Stimulated activated memory B cell treated with anti-CD40 and anti-IgM and Interleukin-4, amounts not matched to agents 10 μg/mL and 1 μg/mL and 100 μg/mL, for 72 hours (primary cell): ENCODE results near the gene FSIP1.
A peak's percentile ranks its signal among the peaks of the same experiment; 100 is the strongest.

ENCODE experiments used
- ATAC-seq: fragments of 150-1000 bp; cut with Tn5 transposase; 2 replicates; pipeline ENCODE4 v1.10.0; 2021
- H3K27ac Mint-ChIP-seq: one replicate; pipeline ENCODE4 v1.8.0; 2022; ENCODE audit warnings: mild to moderate bottlenecking, mixed read lengths
- H3K27me3 Mint-ChIP-seq: one replicate; pipeline ENCODE4 v1.8.0; 2022; ENCODE audit warnings: mixed read lengths
- H3K36me3 Mint-ChIP-seq: one replicate; pipeline ENCODE4 v1.8.0; 2022; ENCODE audit warnings: mixed read lengths
- H3K4me1 Mint-ChIP-seq: one replicate; pipeline ENCODE4 v1.8.0; 2022; ENCODE audit warnings: mixed read lengths
- H3K4me3 Mint-ChIP-seq: one replicate; pipeline ENCODE4 v1.8.0; 2022; ENCODE audit warnings: mild to moderate bottlenecking, moderate library complexity, mixed read lengths
- H3K9me3 Mint-ChIP-seq: one replicate; pipeline ENCODE4 v1.8.0; 2022; ENCODE audit warnings: mixed read lengths

The FSIP1 gene

DNA sequence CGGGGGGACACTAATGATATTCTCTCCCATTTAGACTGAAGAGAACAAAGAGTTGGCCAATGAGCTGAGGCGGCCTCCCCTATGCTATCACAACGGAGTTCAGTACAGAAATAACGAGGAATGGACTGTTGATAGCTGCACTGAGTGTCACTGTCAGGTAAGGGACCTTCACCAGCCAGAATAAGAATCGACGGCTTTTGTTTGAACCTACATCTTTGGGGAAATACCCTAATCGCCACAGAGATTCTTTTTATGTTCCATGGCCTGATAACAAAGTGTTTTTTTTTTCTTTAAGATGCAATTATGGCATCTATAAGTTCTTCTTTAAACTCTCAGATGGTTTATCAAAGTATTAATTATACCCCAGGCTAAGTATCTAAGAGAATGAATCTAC lies 198.4 kb downstream of the FSIP1 start:
- no peak for ATAC-seq
- H3K4me1 Mint-ChIP-seq: peaks cover 13% of the 10 kb centered on the region
- H3K4me3 Mint-ChIP-seq: no peak overlapping the region
- no peak overlapping the region for H3K27ac Mint-ChIP-seq
- H3K27me3 Mint-ChIP-seq: peaks cover 32% of the 10 kb centered on the region
- no peaks in the 10 kb centered on the region for H3K9me3 Mint-ChIP-seq
- H3K36me3 Mint-ChIP-seq: no peaks in the 10 kb centered on the region

DNA sequence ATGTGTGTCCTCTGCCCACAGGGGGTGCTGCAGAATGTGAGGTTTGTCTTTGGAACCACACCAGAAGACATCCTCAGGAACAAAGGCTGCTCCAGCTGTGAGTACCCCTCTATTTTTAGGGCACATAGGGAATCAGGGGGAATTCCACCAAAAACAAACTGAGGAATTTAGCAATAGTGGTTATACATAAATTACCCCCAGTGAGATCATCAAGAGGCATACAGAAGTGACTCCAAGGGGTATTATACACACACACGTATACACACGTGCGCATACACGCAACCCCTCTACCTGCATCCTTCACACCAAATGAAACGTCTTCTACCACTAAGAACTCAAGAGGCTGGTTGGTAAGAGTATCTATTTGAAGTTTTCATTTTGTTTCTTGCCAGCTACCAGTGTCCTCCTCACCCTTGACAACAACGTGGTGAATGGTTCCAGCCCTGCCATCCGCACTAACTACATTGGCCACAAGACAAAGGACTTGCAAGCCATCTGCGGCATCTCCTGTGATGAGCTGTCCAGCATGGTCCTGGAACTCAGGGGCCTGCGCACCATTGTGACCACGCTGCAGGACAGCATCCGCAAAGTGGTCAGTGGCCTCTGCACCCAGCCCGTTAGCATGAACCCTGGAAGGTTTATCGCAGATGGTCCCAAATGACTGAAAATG lies 198.9 kb downstream of the FSIP1 start:
- Mint-ChIP-seq H3K27me3 (peaks cover 37% of the 10 kb centered on the region), H3K4me1 (peaks cover 13% of the 10 kb centered on the region), H3K27ac (no peak overlapping the region), H3K36me3 (no peaks in the 10 kb centered on the region), H3K9me3 (no peaks in the 10 kb centered on the region), H3K4me3 (no peak overlapping the region)
- no peak for ATAC-seq

GRCh38 chr15:39582977-39583595 lies 199.6 kb downstream of the FSIP1 start:
- Mint-ChIP-seq H3K36me3 (no peaks in the 10 kb centered on the region), H3K4me1 (peaks cover 13% of the 10 kb centered on the region), H3K27me3 (peaks cover 39% of the 10 kb centered on the region), H3K9me3 (no peaks in the 10 kb centered on the region), H3K4me3 (no peak overlapping the region), H3K27ac (no peak overlapping the region)
- ATAC-seq: no peak

DNA sequence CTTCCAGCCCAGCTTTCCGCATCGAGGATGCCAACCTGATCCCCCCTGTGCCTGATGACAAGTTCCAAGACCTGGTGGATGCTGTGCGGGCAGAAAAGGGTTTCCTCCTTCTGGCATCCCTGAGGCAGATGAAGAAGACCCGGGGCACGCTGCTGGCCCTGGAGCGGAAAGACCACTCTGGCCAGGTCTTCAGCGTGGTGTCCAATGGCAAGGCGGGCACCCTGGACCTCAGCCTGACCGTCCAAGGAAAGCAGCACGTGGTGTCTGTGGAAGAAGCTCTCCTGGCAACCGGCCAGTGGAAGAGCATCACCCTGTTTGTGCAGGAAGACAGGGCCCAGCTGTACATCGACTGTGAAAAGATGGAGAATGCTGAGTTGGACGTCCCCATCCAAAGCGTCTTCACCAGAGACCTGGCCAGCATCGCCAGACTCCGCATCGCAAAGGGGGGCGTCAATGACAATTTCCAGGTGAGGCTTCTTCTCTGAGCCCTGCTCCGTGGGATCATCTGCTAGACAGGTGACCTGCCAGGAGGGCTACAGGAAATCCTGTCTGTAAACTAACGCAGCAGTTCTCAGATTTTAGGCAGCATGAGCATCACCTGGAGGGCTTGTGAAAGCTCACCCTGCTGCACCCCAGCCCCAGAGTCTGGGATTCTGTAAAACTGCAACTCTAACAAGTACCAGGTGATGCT lies 200.2 kb downstream of the FSIP1 start:
- Mint-ChIP-seq H3K36me3 (no peaks in the 10 kb centered on the region), H3K9me3 (no peaks in the 10 kb centered on the region), H3K27ac (no peak overlapping the region), H3K4me3 (no peak overlapping the region), H3K4me1 (peaks cover 13% of the 10 kb centered on the region), H3K27me3 (peaks cover 39% of the 10 kb centered on the region)
- ATAC-seq: no peak

DNA sequence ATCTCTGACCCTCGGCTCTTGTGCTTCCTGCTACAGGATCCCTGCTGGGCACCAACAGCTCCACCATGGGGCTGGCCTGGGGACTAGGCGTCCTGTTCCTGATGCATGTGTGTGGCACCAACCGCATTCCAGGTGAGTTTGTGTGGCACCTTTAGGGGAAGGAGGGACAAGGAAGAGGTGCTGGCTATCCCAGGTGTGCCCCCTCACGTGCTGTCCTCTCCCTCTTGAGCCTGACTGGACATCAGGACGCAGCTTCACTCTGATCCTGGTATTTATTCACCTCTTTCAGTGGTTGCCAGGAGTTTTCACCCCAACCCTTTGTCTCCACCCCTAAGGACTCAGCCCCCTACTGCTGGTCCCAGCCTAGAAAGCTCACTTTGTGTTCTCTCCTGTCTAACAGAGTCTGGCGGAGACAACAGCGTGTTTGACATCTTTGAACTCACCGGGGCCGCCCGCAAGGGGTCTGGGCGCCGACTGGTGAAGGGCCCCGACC lies 200.8 kb downstream of the FSIP1 start:
- H3K9me3 Mint-ChIP-seq: no peaks in the 10 kb centered on the region
- H3K4me3 Mint-ChIP-seq: peak overlapping the region; percentile 29
- ATAC-seq: no peak
- no peak overlapping the region for H3K27ac Mint-ChIP-seq
- peaks cover 43% of the 10 kb centered on the region for H3K27me3 Mint-ChIP-seq
- no peaks in the 10 kb centered on the region for H3K36me3 Mint-ChIP-seq
- H3K4me1 Mint-ChIP-seq: peaks cover 13% of the 10 kb centered on the region

DNA sequence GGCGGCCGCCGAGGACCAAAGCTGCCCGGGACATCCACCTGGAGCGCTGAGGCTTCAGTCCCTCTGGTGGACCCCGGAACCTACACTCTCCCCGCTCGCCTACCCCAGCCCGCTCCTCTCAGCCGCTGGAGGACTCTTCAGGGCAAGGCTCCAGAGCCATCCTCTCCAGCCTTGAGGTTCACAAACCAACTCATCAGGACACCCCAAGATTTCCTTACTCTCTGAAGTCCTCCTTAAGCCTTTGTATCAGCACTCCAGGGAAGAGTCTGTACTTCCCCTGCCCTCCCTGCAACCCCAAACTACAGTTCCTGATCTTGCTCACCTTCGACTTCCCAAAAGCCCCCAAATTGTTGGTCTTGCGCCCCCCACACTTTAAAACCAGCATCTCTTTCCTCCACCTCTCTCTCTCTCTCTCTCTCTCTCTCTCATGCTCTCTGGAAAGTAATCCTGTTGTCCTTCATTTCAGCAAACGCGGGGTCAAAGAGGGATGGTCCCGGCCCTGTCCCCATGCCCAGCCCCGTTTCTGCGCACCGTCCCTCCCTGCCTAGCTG lies 201.3 kb downstream of the FSIP1 start:
- Mint-ChIP-seq H3K4me1 (peaks cover 13% of the 10 kb centered on the region), H3K27me3 (peaks cover 48% of the 10 kb centered on the region), H3K9me3 (no peaks in the 10 kb centered on the region), H3K27ac (no peak overlapping the region), H3K4me3 (peak overlapping the region; percentile 29), H3K36me3 (no peaks in the 10 kb centered on the region)
- ATAC-seq: no peak

DNA sequence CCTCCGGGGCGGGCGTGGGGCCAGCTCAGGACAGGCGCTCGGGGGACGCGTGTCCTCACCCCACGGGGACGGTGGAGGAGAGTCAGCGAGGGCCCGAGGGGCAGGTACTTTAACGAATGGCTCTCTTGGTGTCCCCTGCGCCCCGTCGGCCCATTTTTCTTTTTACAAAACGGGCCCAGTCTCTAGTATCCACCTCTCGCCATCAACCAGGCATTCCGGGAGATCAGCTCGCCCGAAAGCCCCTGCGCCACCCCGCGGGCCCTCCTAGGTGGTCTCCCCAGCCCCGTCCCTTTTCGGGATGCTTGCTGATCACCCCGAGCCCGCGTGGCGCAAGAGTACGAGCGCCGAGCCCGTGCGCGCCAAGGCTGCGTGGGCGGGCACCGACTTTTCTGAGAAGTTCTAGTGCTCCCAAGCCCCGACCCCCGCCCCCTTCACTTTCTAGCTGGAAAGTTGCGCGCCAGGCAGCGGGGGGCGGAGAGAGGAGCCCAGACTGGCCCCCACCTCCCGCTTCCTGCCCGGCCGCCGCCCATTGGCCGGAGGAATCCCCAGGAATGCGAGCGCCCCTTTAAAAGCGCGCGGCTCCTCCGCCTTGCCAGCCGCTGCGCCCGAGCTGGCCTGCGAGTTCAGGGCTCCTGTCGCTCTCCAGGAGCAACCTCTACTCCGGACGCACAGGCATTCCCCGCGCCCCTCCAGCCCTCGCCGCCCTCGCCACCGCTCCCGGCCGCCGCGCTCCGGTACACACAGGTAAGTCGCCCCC lies 202.0 kb downstream of the FSIP1 start, which contains the start of gene THBS1:
Gene THBS1 (plus strand): TSS at position 595 of the 757 bp plus-strand sequence. CDS start 779 bp downstream, outside the sequence.
- peak within 1 kb of the TSS; percentile 29 for H3K4me3 Mint-ChIP-seq
- H3K9me3 Mint-ChIP-seq: no peaks in the 10 kb centered on the region
- peaks cover 53% of the 10 kb centered on the region for H3K27me3 Mint-ChIP-seq
- H3K27ac Mint-ChIP-seq: no peak within 1 kb of the TSS
- no peaks in the 10 kb centered on the region for H3K36me3 Mint-ChIP-seq
- ATAC-seq: peak; percentile 10
- H3K4me1 Mint-ChIP-seq: peaks cover 13% of the 10 kb centered on the region

DNA sequence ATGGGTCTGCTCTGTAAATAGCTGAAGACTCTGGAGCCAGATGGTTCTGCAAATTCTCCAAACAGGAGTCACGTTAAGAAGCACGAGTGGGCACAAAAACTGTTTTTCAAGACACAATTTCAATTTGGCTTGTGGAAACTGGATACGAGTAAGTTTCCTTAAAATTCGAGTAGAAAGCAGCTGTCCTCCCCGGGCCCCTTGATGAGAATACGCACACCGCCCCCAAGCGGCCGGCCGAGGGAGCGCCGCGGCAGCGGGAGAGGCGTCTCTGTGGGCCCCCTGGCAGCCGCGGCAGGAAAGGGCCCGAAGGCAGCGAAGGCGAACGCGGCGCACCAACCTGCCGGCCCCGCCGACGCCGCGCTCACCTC lies 202.5 kb downstream of the FSIP1 start:
- no peak overlapping the region for H3K4me3 Mint-ChIP-seq
- ATAC-seq: peak; percentile 39
- no peaks in the 10 kb centered on the region for H3K9me3 Mint-ChIP-seq
- no peak overlapping the region for H3K27ac Mint-ChIP-seq
- peaks cover 13% of the 10 kb centered on the region for H3K4me1 Mint-ChIP-seq
- H3K36me3 Mint-ChIP-seq: no peaks in the 10 kb centered on the region
- peaks cover 53% of the 10 kb centered on the region for H3K27me3 Mint-ChIP-seq

- H3K9me3 Mint-ChIP-seq: no peaks in the 10 kb centered on the region
- H3K4me1 Mint-ChIP-seq: peaks cover 13% of the 10 kb centered on the region
- no peaks in the 10 kb centered on the region for H3K36me3 Mint-ChIP-seq
- H3K27me3 Mint-ChIP-seq: peaks cover 53% of the 10 kb centered on the region
- ATAC-seq: no peak
- H3K27ac Mint-ChIP-seq: no peak overlapping the region
- H3K4me3 Mint-ChIP-seq: no peak overlapping the region
These were observed 203.0 kb downstream of the FSIP1 start for GRCh38 chr15:39579487-39580116.

DNA sequence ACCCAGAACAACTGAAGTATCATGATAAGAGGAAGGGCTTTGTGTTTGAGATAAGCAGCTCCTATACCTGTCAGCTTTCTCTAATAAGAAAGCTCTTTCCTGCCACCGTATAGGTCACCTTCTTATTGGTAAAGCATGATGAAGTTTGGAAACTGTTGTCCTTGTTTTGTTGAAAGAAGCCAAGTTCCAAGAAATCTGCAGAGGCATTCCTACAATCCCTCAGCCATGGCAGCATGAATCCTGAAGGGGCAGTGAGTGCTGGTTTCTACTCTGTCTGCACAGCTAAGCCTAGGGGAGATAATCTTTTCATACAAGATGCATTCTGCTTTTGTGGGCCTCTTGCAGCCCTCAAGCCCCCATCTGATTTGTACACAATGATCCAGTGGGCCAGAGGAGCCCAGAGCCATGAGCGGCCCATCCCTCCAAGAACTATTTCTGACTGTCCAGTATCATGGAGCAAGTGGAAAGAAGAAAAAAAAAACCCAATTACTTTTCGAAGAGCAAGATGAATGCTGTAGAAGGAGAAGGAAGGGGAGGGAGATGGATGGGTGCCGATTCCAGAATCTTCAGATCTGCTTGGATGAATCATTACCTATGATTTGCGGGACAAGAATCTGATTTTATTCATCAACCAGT lies 203.7 kb downstream of the FSIP1 start:
- Mint-ChIP-seq H3K4me1 (peaks cover 13% of the 10 kb centered on the region), H3K27ac (no peak overlapping the region), H3K9me3 (no peaks in the 10 kb centered on the region), H3K36me3 (no peaks in the 10 kb centered on the region), H3K4me3 (no peak overlapping the region), H3K27me3 (peaks cover 54% of the 10 kb centered on the region)
- ATAC-seq: no peak

DNA sequence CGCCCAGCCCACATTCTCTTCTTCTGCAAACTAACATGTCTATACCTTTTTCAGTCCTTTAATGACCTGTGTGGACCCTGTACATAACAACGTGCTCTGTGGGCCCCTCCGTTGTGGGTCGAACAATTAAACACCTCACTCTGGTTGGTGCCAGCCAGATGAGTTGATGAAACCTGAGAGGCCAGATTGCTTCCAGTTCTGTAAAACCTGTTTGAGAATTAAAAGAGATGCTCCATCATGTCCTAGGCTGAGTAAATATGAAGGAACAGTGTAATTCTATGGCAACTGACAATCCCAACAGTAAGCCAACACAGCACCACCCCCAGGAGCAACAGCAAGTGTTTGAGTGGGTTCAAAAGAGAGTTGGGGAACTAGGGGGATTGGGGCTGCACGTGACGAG lies 207.5 kb downstream of the FSIP1 start:
- Mint-ChIP-seq H3K27me3 (peaks cover 41% of the 10 kb centered on the region), H3K4me1 (peaks cover 6% of the 10 kb centered on the region), H3K4me3 (no peak overlapping the region)

DNA sequence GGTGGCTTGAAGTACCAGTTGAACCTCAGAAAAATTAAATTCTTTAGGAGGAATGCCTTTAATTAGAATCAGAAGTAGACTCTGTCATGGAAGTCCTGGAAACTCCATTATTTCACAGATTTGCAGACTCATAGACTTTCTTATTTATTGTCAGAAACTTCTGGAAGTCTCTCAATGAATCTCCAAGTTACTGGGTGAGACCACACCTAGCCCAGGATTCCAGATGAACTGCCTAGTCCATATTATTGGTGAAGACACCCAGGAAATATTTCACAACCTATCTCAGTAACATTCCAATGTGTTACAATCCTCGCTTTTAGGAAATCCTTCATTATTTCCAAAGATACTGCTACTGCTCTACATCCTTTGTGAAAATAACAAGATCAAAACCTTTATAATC lies 208.2 kb downstream of the FSIP1 start:
- Mint-ChIP-seq H3K36me3 (no peaks in the 10 kb centered on the region), H3K27me3 (peaks cover 34% of the 10 kb centered on the region), H3K4me3 (no peak overlapping the region), H3K9me3 (no peaks in the 10 kb centered on the region), H3K4me1 (no peaks in the 10 kb centered on the region), H3K27ac (no peak overlapping the region)
- no peak for ATAC-seq

More for the DNA sequence above, 207.5 kb downstream of the FSIP1 start:
- ATAC-seq: no peak
- H3K36me3 Mint-ChIP-seq: no peaks in the 10 kb centered on the region
- no peaks in the 10 kb centered on the region for H3K9me3 Mint-ChIP-seq
- H3K27ac Mint-ChIP-seq: no peak overlapping the region

- no peak for ATAC-seq
- no peaks in the 10 kb centered on the region for H3K4me1 Mint-ChIP-seq
- no peak overlapping the region for H3K4me3 Mint-ChIP-seq
- peaks cover 28% of the 10 kb centered on the region for H3K27me3 Mint-ChIP-seq
- H3K27ac Mint-ChIP-seq: no peak overlapping the region
- no peaks in the 10 kb centered on the region for H3K36me3 Mint-ChIP-seq
- H3K9me3 Mint-ChIP-seq: no peaks in the 10 kb centered on the region
These were observed 208.8 kb downstream of the FSIP1 start for GRCh38 chr15:39573844-39574243.

DNA sequence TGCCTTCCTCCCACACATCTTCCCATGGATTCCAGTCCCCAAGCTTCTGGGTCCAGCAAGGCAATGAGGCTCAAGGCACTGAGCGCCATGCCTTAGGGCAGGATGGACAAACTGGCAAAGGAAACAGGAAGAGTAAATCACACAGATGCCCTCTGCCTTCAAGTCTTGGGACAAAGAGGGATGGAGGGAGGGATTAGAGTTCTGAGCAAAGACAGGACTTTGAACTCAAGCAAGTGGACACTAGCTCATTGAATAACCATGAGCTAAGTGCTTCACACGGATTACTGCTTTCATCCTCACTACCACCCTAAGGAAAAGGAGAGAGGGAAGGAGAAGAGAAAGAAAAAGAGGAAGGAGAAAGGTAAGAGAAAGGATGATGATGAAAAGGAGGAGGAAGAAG lies 209.4 kb downstream of the FSIP1 start:
- no peak overlapping the region for H3K4me3 Mint-ChIP-seq
- no peak overlapping the region for H3K27ac Mint-ChIP-seq
- H3K9me3 Mint-ChIP-seq: no peaks in the 10 kb centered on the region
- peaks cover 25% of the 10 kb centered on the region for H3K27me3 Mint-ChIP-seq
- no peak for ATAC-seq
- H3K36me3 Mint-ChIP-seq: no peaks in the 10 kb centered on the region
- no peaks in the 10 kb centered on the region for H3K4me1 Mint-ChIP-seq
